Natural killer cell (primary cell): ENCODE data around the gene ZNRF3. TPM values are rescaled to one million over a fixed set of nuclear protein-coding genes. Genes with fewer than 3 reads are reported as not detected.

Experiments
- ATAC-seq, 3 donors: fragments of 150-1000 bp in 2 of 3; fragments of 200-7000 bp in 1 of 3; cut with Tn5 transposase; 1 replicate in 1 of 3; 2 replicates in 2 of 3; pipeline ENCODE4 v1.10.0; 2021; ENCODE audit warnings: mild to moderate bottlenecking in 2 of 3, moderate library complexity in 2 of 3
- DNase-seq, 2 donors: peaks; one replicate each; pipeline versions ENCODE4 v3.0.0 to v3.0.0-alpha.2; 2013 to 2021; ENCODE audit warnings: mixed read lengths in 1 of 2
- H3K27ac ChIP-seq: one replicate; pipeline ENCODE4 v1.5.1; 2013; ENCODE audit warnings: mild to moderate bottlenecking, low read length
- H3K27me3 ChIP-seq: one replicate; pipeline ENCODE4 v1.6.1; 2013; ENCODE audit warnings: low read length; ENCODE audit not compliant: control insufficient read depth, insufficient read depth
- H3K36me3 ChIP-seq: one replicate; pipeline ENCODE4 v1.6.1; 2013; ENCODE audit warnings: low read length; ENCODE audit not compliant: control insufficient read depth, insufficient read depth
- H3K4me1 ChIP-seq: one replicate; pipeline ENCODE4 v1.6.1; 2013; ENCODE audit warnings: low read length; ENCODE audit not compliant: control insufficient read depth, insufficient read depth
- H3K4me3 ChIP-seq: one replicate; pipeline ENCODE4 v1.5.1; 2013; ENCODE audit warnings: low read length
- H3K9me3 ChIP-seq: one replicate; pipeline ENCODE4 v1.6.1; 2013; ENCODE audit warnings: low read length; ENCODE audit not compliant: control insufficient read depth, insufficient read depth
- H3K27ac Mint-ChIP-seq, 2 donors: one replicate each; pipeline ENCODE4 v1.8.0; 2022; ENCODE audit warnings: mild to moderate bottlenecking in 2 of 2, mixed read lengths in 2 of 2, moderate library complexity in 1 of 2
- H3K27me3 Mint-ChIP-seq, 2 donors: one replicate each; pipeline ENCODE4 v1.8.0; 2022; ENCODE audit warnings: low read depth in 2 of 2, mixed read lengths in 2 of 2
- H3K36me3 Mint-ChIP-seq: one replicate; pipeline ENCODE4 v1.8.0; 2022; ENCODE audit warnings: mixed read lengths
- H3K4me1 Mint-ChIP-seq, 2 donors: one replicate each; pipeline ENCODE4 v1.8.0; 2022; ENCODE audit warnings: mixed read lengths in 2 of 2
- H3K4me3 Mint-ChIP-seq: one replicate; pipeline ENCODE4 v1.8.0; 2022; ENCODE audit warnings: mild to moderate bottlenecking, moderate library complexity, mixed read lengths
- H3K9me3 Mint-ChIP-seq, 2 donors: one replicate each; pipeline ENCODE4 v1.8.0; 2022; ENCODE audit warnings: mixed read lengths in 2 of 2
- CTCF ChIP-seq: fragments of 200-600 bp; IDR thresholded peaks from one replicate; pipeline ENCODE4 v1.8.0; 2022; ENCODE audit warnings: antibody characterized with exemption
- WGBS: methylation state at CpG from one replicate; pipeline ENCODE4 v1.1.7; 2013; ENCODE audit warnings: missing lambda C conversion rate; ENCODE audit not compliant: insufficient coverage; 5-methylcytosine and 5-hydroxymethylcytosine counted together
- intact Hi-C: fragments of 100-400 bp; cut with micrococcal nuclease; formaldehyde crosslinking; loops from one replicate; pipeline ENCODE4 v1.14.2; 2022
- total RNA-seq, 4 donors: library from RNA; stranded (reverse); fragments of 120-200 nt in 1 of 4; gene quantifications; one replicate each; pipeline versions ENCODE4 v1.2.3 to v1.2.4, GENCODE V29; 2013 to 2022

ZNRF3 gene
- total RNA-seq, 3 donors from 2014 or later (not counting 1 experiment from before 2014, with no cell fraction given): 0.23 to 0.34 (median 0.33) TPM

GRCh38 chr22:29054251-29054767 lies 170.9 kb downstream of the ZNRF3 start:
- TF ChIP-seq CTCF: no peak
- H3K4me1 ChIP-seq: no peaks in the 10 kb centered on the region
- Mint-ChIP-seq H3K4me3 (no peak overlapping the region), H3K27me3 (peaks cover 17 to 28% of the 10 kb centered on the region in 2 donors), H3K4me1 (no peaks in the 10 kb centered on the region), H3K36me3 (no peaks in the 10 kb centered on the region), H3K27ac (no peak overlapping the region), H3K9me3 (no peaks in the 10 kb centered on the region)
- 89% methylated on average over 10 of the region's 10 CpGs for WGBS
- intact Hi-C loops: no loop called here
- H3K9me3 ChIP-seq: no peaks in the 10 kb centered on the region
- H3K36me3 ChIP-seq: no peaks in the 10 kb centered on the region
- no peak overlapping the region for H3K27ac ChIP-seq
- ATAC-seq (no peak), DNase-seq (no peak)
- H3K27me3 ChIP-seq: no peaks in the 10 kb centered on the region
- H3K4me3 ChIP-seq: no peak overlapping the region

- Mint-ChIP-seq H3K4me3 (no peak overlapping the region), H3K4me1 (no peaks in the 10 kb centered on the region), H3K36me3 (no peaks in the 10 kb centered on the region), H3K9me3 (no peaks in the 10 kb centered on the region), H3K27me3 (peaks cover 23 to 32% of the 10 kb centered on the region in 2 donors), H3K27ac (no peak overlapping the region)
- H3K4me1 ChIP-seq: no peaks in the 10 kb centered on the region
- intact Hi-C loops: no loop called here
- H3K27me3 ChIP-seq: no peaks in the 10 kb centered on the region
- DNase-seq (no peak), ATAC-seq (no peak)
- no peak overlapping the region for H3K4me3 ChIP-seq
- H3K9me3 ChIP-seq: no peaks in the 10 kb centered on the region
- no peaks in the 10 kb centered on the region for H3K36me3 ChIP-seq
- no peak for TF ChIP-seq CTCF
- WGBS: 83% methylated on average over 14 of the region's 14 CpGs
- no peak overlapping the region for H3K27ac ChIP-seq
Observed at GRCh38 chr22:29055192-29055830, 171.9 kb downstream of the ZNRF3 start.

- Histone ChIP-seq H3K4me1 (no peaks in the 10 kb centered on the region), H3K27me3 (no peaks in the 10 kb centered on the region), H3K4me3 (no peak overlapping the region), H3K36me3 (no peaks in the 10 kb centered on the region), H3K27ac (no peak overlapping the region), H3K9me3 (no peaks in the 10 kb centered on the region)
- Mint-ChIP-seq H3K9me3 (no peaks in the 10 kb centered on the region), H3K4me1 (no peaks in the 10 kb centered on the region), H3K27me3 (peaks cover 34 to 44% of the 10 kb centered on the region in 2 donors), H3K36me3 (no peaks in the 10 kb centered on the region), H3K27ac (no peak overlapping the region), H3K4me3 (no peak overlapping the region)
- intact Hi-C loops: no loop called here
- DNase-seq (no peak), ATAC-seq (no peak)
- WGBS: 79% methylated on average over 3 of the region's 3 CpGs
- TF ChIP-seq CTCF: no peak
Observed at GRCh38 chr22:29056472-29056871, 173.1 kb downstream of the ZNRF3 start.
